ENCODE results near the gene LCN2.

The LCN2 gene

DNA sequence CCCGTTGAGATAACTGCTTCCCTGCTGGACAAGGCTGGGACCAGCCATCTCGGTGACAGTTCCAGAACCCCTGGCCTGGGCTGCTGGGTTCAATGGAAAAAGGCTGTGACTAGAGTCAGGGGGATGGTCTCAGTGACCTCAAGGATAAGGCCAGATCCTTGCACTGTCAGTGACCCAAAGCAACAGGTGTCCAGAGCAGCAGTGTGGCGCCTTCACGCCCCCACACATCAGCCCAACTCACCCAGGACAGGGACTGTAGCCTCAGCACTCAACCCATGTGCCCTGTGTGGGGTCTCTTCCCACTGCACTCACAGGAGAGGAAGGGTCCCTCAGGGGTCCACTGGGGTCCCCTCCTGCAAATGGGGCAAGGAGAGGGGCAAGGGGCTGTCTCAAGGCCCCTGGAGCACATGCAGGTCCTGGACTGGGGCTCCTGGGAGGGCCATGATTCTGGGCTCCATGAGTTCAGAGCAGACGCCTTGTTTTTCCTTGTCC lies 698 bp upstream of the LCN2 start:
- H3K79me1 ChIP-seq (ENCODE audit: low read length) = peaks cover 13% of the 10 kb centered on the region
- H3K27ac ChIP-seq (ENCODE audit: low read depth, low read length) = no peak overlapping the region
- H3K4me1 ChIP-seq (ENCODE audit: control insufficient read depth in 1 of 2, insufficient read depth in 2 of 2, low read length in 2 of 2) = peaks cover 14 to 16% of the 10 kb centered on the region in 2 experiments
- H4K91ac ChIP-seq (ENCODE audit: low read depth, low read length) = no peak overlapping the region
- no peaks in the 10 kb centered on the region for H3K36me3 ChIP-seq (ENCODE audit: control insufficient read depth in 1 of 2, insufficient read depth in 2 of 2, low read length in 2 of 2)
- H2AFZ ChIP-seq (ENCODE audit: insufficient read depth, low read length, poor library complexity) = no peak overlapping the region
- no peak overlapping the region for H3K9ac ChIP-seq (ENCODE audit: low read length)
- no peaks in the 10 kb centered on the region for H3K79me2 ChIP-seq (ENCODE audit: control insufficient read depth, insufficient read depth, low read length, poor library complexity)
- H3K18ac ChIP-seq (ENCODE audit: low read length) = no peak overlapping the region
- no peak overlapping the region for H2BK120ac ChIP-seq (ENCODE audit: insufficient read depth, low read length, poor library complexity)
- no peak overlapping the region for H3K4me2 ChIP-seq (ENCODE audit: low read length)
- H3K9me3 ChIP-seq (ENCODE audit: insufficient read depth, low read depth, low read length) = no peaks in the 10 kb centered on the region
- no peak overlapping the region for H3K4me3 ChIP-seq (ENCODE audit: low read depth, low read length)
- no peak overlapping the region for H2AK5ac ChIP-seq (ENCODE audit: low read length)
- no peak overlapping the region for H3K23ac ChIP-seq (ENCODE audit: low read length)
- no peak overlapping the region for H2BK5ac ChIP-seq (ENCODE audit: low read depth, low read length, poor library complexity)
- no peak for DNase-seq
- no CpG with 5 or more reads among the region's 5 CpGs for WGBS (ENCODE audit: extremely low coverage, insufficient coverage, insufficient read length)
- H3K27me3 ChIP-seq (ENCODE audit: insufficient read depth, low read length) = no peaks in the 10 kb centered on the region
- H4K12ac ChIP-seq (ENCODE audit: low read depth, low read length) = no peak overlapping the region
- H3K4ac ChIP-seq (ENCODE audit: low read depth, low read length) = no peak overlapping the region
- no peak overlapping the region for H3K14ac ChIP-seq (ENCODE audit: low read length)
- no peak overlapping the region for H4K8ac ChIP-seq (ENCODE audit: low read depth, low read length)
- H2BK12ac ChIP-seq (ENCODE audit: low read length) = no peak overlapping the region

DNA sequence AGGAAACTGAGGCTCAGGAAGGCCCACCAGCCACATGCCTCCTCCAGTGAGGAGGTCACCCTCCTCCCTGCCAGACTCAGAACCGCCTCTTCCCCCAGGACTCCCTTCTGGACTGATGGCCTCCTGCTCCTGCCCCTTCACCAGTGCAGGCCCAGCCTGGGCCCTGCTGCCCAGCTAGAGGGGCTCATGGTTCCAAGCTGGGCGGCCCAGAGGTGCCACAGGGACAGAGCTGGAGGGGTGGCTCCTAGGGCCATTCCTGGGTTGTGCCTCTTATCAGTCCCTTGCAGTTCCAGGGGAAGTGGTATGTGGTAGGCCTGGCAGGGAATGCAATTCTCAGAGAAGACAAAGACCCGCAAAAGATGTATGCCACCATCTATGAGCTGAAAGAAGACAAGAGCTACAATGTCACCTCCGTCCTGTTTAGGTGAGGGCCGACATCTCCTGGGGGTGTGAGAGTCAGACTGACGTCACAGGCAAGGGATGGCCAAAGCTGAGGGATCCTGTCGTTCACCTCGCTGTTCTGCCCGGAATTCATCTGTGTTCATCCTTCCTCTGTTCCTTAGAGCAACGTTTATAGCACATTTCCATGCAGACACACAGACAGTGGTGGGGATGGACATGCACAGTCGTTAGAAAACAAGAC lies 819 bp downstream of the LCN2 start:
- no peak overlapping the region for H2BK12ac ChIP-seq (ENCODE audit: low read length)
- no peak for DNase-seq
- no peak overlapping the region for H2AFZ ChIP-seq (ENCODE audit: insufficient read depth, low read length, poor library complexity)
- no peak overlapping the region for H2BK5ac ChIP-seq (ENCODE audit: low read depth, low read length, poor library complexity)
- no peak overlapping the region for H3K18ac ChIP-seq (ENCODE audit: low read length)
- H3K27me3 ChIP-seq (ENCODE audit: insufficient read depth, low read length) = no peaks in the 10 kb centered on the region
- no peak overlapping the region for H4K8ac ChIP-seq (ENCODE audit: low read depth, low read length)
- H3K4ac ChIP-seq (ENCODE audit: low read depth, low read length) = no peak overlapping the region
- H3K4me3 ChIP-seq (ENCODE audit: low read depth, low read length) = no peak overlapping the region
- H4K91ac ChIP-seq (ENCODE audit: low read depth, low read length) = no peak overlapping the region
- no peak overlapping the region for H3K27ac ChIP-seq (ENCODE audit: low read depth, low read length)
- H3K4me1 ChIP-seq (ENCODE audit: control insufficient read depth in 1 of 2, insufficient read depth in 2 of 2, low read length in 2 of 2) = peaks cover 12 to 14% of the 10 kb centered on the region in 2 experiments
- peaks cover 11% of the 10 kb centered on the region for H3K79me1 ChIP-seq (ENCODE audit: low read length)
- H3K9ac ChIP-seq (ENCODE audit: low read length) = no peak overlapping the region
- H2AK5ac ChIP-seq (ENCODE audit: low read length) = no peak overlapping the region
- no peak overlapping the region for H3K14ac ChIP-seq (ENCODE audit: low read length)
- WGBS (ENCODE audit: extremely low coverage, insufficient coverage, insufficient read length) = no CpG with 5 or more reads among the region's 11 CpGs
- H3K36me3 ChIP-seq (ENCODE audit: control insufficient read depth in 1 of 2, insufficient read depth in 2 of 2, low read length in 2 of 2) = no peaks in the 10 kb centered on the region
- H3K4me2 ChIP-seq (ENCODE audit: low read length) = no peak overlapping the region
- H3K9me3 ChIP-seq (ENCODE audit: insufficient read depth, low read depth, low read length) = no peaks in the 10 kb centered on the region
- H3K79me2 ChIP-seq (ENCODE audit: control insufficient read depth, insufficient read depth, low read length, poor library complexity) = no peaks in the 10 kb centered on the region
- H2BK120ac ChIP-seq (ENCODE audit: insufficient read depth, low read length, poor library complexity) = no peak overlapping the region
- H3K23ac ChIP-seq (ENCODE audit: low read length) = no peak overlapping the region
- H4K12ac ChIP-seq (ENCODE audit: low read depth, low read length) = no peak overlapping the region

DNA sequence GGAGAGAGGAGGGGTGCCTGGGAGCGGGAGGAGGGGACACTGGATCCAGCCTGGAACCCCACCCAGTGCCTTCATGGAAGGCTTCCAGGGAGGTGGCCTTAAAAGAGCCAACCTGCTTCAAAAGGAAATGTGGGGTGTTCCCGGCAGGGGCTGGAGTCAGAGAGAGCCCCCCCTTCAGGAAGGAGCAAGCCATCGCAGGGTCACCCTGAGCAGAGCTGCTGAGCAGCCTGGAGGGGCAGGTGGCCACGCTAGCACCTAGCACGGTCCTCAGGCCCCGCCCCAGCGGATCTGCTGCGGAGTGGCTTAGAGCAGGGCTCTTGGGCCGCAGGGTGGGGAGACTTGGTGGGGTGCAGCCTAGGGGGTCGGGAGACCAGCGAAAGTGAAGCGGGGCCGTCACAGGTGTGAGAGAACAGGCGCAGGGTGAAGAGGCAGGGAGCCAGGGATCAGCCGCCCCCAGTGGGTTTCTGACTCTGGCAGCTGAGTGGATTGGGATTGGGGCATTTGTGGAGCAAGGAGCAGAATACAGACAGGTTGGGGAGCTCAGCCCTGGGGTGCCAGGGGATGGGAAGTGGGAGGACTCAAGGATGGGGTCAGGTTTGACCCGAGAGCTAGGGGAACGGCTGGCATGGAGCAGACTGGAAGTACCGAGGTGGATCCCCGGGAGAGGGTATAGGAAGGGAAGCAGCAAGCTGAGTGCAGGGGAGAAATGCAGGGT lies 1.5 kb downstream of the LCN2 start:
- H3K9ac ChIP-seq (ENCODE audit: low read length) = no peak overlapping the region
- H4K12ac ChIP-seq (ENCODE audit: low read depth, low read length) = no peak overlapping the region
- H3K23ac ChIP-seq (ENCODE audit: low read length) = no peak overlapping the region
- H2BK120ac ChIP-seq (ENCODE audit: insufficient read depth, low read length, poor library complexity) = no peak overlapping the region
- H2BK5ac ChIP-seq (ENCODE audit: low read depth, low read length, poor library complexity) = no peak overlapping the region
- H2BK12ac ChIP-seq (ENCODE audit: low read length) = no peak overlapping the region
- no peak overlapping the region for H3K4me2 ChIP-seq (ENCODE audit: low read length)
- no peaks in the 10 kb centered on the region for H3K9me3 ChIP-seq (ENCODE audit: insufficient read depth, low read depth, low read length)
- H3K4me1 ChIP-seq (ENCODE audit: control insufficient read depth in 1 of 2, insufficient read depth in 2 of 2, low read length in 2 of 2) = peaks cover 6 to 7% of the 10 kb centered on the region in 2 experiments
- DNase-seq = no peak
- WGBS (ENCODE audit: extremely low coverage, insufficient coverage, insufficient read length) = no CpG with 5 or more reads among the region's 19 CpGs
- no peak overlapping the region for H4K8ac ChIP-seq (ENCODE audit: low read depth, low read length)
- H3K79me1 ChIP-seq (ENCODE audit: low read length) = peaks cover 7% of the 10 kb centered on the region
- no peak overlapping the region for H2AFZ ChIP-seq (ENCODE audit: insufficient read depth, low read length, poor library complexity)
- no peak overlapping the region for H3K4me3 ChIP-seq (ENCODE audit: low read depth, low read length)
- H3K27ac ChIP-seq (ENCODE audit: low read depth, low read length) = no peak overlapping the region
- no peaks in the 10 kb centered on the region for H3K36me3 ChIP-seq (ENCODE audit: control insufficient read depth in 1 of 2, insufficient read depth in 2 of 2, low read length in 2 of 2)
- no peak overlapping the region for H2AK5ac ChIP-seq (ENCODE audit: low read length)
- H3K18ac ChIP-seq (ENCODE audit: low read length) = no peak overlapping the region
- H3K79me2 ChIP-seq (ENCODE audit: control insufficient read depth, insufficient read depth, low read length, poor library complexity) = no peaks in the 10 kb centered on the region
- H4K91ac ChIP-seq (ENCODE audit: low read depth, low read length) = no peak overlapping the region
- no peaks in the 10 kb centered on the region for H3K27me3 ChIP-seq (ENCODE audit: insufficient read depth, low read length)
- H3K4ac ChIP-seq (ENCODE audit: low read depth, low read length) = no peak overlapping the region
- H3K14ac ChIP-seq (ENCODE audit: low read length) = no peak overlapping the region

DNA sequence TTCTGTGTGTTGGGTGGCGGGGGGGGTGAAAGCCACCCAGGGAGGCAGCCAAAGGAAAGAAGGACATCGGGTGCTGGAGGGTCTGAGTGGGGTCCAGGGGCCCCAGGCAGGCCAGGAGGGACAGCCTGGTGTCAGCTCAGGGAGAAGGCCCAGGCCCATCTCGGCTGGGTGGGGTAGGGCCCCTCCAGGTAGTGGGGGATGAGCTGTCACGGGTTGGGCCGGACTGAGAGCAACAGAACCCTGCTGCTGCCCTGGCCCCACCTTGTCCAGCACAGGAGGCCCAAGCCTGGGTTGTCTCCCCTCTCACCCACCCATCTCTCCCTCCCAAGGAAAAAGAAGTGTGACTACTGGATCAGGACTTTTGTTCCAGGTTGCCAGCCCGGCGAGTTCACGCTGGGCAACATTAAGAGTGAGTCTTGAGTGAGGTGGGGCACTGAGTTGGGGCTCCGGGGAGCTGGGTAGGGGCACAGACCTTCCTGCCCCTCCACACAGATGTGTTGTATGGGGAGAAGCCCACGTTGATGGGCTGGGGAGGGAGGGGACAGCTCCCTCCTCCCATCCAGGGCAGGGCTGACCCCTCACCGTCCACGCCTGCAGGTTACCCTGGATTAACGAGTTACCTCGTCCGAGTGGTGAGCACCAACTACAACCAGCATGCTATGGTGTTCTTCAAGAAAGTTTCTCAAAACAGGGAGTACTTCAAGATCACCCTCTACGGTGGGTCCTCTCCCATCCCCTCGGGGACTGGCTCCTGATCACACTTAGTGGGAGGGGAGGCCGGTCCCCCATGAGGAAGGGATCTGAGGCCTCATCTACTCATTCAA lies 2.3 kb downstream of the LCN2 start:
- Histone ChIP-seq H2AFZ (ENCODE audit: insufficient read depth, low read length, poor library complexity) (no peak overlapping the region), H4K8ac (ENCODE audit: low read depth, low read length) (no peak overlapping the region), H3K4me2 (ENCODE audit: low read length) (no peak overlapping the region), H2BK5ac (ENCODE audit: low read depth, low read length, poor library complexity) (no peak overlapping the region), H3K36me3 (ENCODE audit: control insufficient read depth in 1 of 2, insufficient read depth in 2 of 2, low read length in 2 of 2) (no peaks in the 10 kb centered on the region), H3K9me3 (ENCODE audit: insufficient read depth, low read depth, low read length) (no peaks in the 10 kb centered on the region), H3K79me1 (ENCODE audit: low read length) (no peaks in the 10 kb centered on the region), H3K4ac (ENCODE audit: low read depth, low read length) (no peak overlapping the region), H4K91ac (ENCODE audit: low read depth, low read length) (no peak overlapping the region), H4K12ac (ENCODE audit: low read depth, low read length) (no peak overlapping the region), H3K79me2 (ENCODE audit: control insufficient read depth, insufficient read depth, low read length, poor library complexity) (no peaks in the 10 kb centered on the region), H3K23ac (ENCODE audit: low read length) (no peak overlapping the region), H3K27ac (ENCODE audit: low read depth, low read length) (no peak overlapping the region), H2BK12ac (ENCODE audit: low read length) (no peak overlapping the region), H3K4me1 (ENCODE audit: control insufficient read depth in 1 of 2, insufficient read depth in 2 of 2, low read length in 2 of 2) (no peaks in the 10 kb centered on the region), H2BK120ac (ENCODE audit: insufficient read depth, low read length, poor library complexity) (no peak overlapping the region), H3K18ac (ENCODE audit: low read length) (no peak overlapping the region), H3K4me3 (ENCODE audit: low read depth, low read length) (no peak overlapping the region), H3K27me3 (ENCODE audit: insufficient read depth, low read length) (no peaks in the 10 kb centered on the region), H2AK5ac (ENCODE audit: low read length) (no peak overlapping the region), H3K14ac (ENCODE audit: low read length) (no peak overlapping the region), H3K9ac (ENCODE audit: low read length) (no peak overlapping the region)
- WGBS (ENCODE audit: extremely low coverage, insufficient coverage, insufficient read length) = no CpG with 5 or more reads among the region's 18 CpGs
- no peak for DNase-seq

Data from trophoblast cell (in vitro differentiated cells and primary cell).